IPS-NIHi11 (cell line): ENCODE measurements around the gene ALDOA.

Experiments
- DNase-seq: peaks from one replicate; pipeline ENCODE4 v3.0.0; 2012; ENCODE audit warnings: mixed read lengths, low spot score

ALDOA gene

DNA sequence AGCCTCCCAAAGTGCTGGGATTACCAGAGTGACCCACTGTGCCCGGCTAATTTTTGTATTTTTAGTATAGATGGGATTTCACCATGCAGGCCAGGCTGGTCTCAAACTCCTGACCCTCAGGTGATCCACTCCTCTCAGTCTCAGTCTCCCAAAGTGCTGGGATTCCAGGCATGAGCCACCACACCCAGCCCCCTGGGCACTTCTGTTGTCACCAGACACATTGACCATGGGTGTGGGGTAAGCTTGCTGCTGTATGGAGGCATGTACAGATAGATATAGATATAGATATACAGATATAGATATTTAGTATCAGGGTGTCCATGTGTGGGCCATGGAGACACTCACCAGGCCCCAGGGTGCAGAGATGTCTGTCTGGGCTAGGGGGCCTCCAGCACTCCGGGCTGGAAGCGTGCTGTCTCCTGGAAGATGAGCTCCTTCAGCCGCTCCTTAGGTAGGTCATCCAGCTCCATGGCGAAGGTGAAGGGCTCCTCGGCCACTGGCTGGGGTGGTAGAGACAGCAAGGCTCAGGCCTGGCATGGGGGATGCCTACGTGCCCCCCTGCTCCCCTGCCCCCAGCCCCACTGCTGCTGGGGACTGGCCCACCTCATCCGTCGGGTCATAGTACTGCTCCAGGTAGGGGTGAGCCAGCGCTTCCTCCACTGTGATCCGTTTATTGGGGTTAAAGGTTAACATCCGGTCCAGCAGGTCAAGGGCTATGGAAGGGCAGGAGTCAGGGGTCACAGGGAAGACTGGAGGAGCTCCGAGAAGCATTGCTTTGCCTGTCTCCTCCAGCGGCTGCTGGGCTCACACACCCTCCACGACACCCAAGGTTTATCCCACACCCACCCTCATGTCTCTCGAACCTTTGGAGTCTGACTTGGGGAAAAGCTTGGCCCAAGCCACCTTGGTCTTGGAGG lies 51.0 kb downstream of the ALDOA start:
- no peak for DNase-seq

DNA sequence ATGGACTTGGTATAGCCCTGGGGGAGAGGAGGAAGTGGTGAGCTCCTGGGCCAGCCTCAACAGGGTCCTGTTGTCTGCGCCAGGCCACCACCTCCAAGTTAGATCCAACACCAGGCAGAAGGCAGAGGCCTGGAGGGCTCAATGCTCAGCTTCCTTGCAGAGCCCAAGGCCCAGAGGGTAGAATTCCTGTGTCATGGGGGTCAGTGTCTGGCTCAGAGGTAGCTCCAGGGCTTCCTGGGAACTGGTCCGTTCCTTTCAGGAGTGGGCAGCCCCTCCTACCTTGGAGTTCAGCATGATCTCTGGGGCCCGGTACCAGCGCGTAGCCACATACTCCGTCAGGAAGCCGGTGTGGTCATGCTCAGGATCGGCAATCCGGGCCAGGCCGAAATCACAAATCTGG lies 52.2 kb downstream of the ALDOA start:
- DNase-seq: no peak

DNA sequence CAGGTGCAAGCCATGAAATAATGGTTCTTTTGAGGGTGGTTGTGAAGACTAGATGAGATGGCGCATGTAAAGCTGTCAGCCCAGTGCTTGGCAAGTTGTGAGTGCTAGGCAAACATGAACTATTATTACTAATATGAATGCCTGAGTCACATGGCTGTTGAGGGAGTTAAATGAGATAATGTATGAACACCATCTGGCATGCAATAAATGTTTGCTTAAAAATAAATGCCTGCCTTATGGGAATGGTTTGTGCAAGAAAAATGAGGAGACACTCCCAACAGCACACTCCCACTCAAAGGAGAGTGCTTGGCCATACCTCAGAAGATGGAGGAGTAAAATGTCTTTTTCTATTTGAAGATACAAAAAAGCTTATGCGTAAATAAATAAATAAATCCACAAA lies 53.9 kb downstream of the ALDOA start:
- DNase-seq: no peak
